GM21529 (cell line): Measurements from ENCODE around the gene UBE2C.
"Not testable (repeated sequence)": the region's sequence is repeated elsewhere in the genome, so short reads cannot be mapped to it uniquely, and the experiment has no call there.

Experiments
- ATAC-seq: cut with Tn5 transposase; IDR thresholded peaks from one replicate; pipeline ENCODE4 v1.9.1; 2021; ENCODE audit not compliant: unreplicated experiment

Gene UBE2C

DNA sequence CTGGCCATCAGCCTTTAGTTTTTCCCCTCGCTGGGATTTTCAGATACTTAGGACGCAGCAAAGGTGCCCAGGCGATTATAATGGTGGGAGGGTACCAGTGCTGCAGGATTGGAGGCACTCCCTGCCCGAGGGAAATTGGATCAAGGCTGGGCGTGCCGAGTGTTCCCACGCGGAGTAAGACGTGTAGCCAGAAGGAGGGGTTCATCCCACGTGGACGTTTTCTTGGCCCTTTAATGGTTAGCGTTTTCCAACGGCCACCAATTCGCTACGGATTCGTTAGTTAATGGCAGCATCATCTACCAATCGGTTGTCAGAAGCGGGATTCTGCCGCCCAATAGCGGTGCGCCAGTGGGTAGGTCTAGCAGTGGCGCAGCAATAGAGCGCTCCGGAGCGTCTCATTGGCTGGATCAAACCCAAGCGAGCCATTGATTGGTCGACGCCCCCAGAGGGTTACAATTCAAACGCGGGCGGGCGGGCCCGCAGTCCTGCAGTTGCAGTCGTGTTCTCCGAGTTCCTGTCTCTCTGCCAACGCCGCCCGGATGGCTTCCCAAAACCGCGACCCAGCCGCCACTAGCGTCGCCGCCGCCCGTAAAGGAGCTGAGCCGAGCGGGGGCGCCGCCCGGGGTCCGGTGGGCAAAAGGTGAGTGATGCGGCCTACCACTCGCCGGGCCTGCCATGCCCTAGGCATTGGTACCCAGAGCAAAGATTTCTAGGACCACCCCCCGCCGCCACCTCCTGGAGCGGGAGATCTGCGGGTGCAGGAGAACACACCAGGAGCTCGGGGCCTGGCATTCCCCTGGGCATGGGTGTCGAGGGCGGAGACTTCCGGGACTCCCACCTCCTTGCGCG is at the start of gene UBE2C:
Gene UBE2C (plus strand): TSS at position 488 of the 849 bp plus-strand sequence. CDS start 52 bp downstream, at position 540.
- ATAC-seq, result peak; percentile 98

DNA sequence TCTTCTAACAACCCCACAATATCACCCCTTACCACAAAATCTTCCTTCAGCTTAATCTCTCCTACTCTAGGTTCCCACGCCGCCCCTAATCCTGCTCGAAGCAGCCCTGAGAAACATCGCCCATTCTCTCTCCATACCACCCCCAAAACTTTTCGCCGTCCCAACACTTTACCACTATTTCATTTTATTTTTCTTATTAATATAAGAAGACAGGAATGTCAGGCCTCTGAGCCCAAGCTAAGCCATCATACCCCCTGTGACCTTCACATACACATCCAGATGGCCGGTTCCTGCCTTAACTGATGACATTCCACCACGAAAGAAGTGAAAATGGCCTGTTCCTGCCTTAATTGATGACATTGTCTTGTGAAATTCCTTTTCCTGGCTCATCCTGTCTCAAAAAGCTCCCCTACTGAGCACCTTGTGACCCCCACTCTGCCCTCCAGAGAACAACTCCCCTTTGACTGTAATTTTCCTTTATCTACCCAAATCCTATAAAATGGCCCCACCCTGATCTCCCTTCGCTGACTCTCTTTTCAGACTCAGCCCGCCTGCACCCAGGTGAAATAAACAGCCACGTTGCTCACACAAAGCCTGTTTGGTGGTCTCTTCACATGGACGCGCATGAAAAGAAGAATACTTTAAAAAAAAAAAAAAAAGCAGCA is 47.7 kb upstream of the UBE2C start:
- not testable (repeated sequence) for ATAC-seq

DNA sequence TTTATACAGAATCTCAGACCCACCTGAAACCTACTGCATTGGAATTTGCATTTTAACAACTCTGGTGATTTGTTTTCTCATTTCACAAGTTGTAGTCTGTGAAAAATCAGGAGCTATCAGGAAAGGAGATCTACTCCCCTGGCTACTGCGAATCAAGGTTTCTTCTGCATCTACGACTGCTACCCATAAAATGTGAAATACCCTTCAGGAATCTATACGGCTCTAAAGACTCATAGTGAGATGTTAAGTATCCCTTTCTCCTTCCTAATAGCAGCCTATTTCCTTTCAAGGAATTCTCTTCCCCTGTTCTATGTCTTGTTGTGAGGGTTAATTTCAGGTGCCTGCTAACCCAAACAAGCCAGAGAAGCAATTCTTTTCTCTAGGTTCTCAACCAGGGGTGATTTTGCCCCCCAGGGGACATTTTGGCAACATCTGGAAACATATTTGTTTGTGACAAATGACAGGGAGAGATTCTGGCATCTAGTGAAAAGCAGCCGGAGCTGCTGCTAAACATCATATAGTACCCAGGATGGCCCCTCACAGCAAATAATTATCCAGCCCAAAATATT is 47.1 kb upstream of the UBE2C start:
- no peak for ATAC-seq

DNA sequence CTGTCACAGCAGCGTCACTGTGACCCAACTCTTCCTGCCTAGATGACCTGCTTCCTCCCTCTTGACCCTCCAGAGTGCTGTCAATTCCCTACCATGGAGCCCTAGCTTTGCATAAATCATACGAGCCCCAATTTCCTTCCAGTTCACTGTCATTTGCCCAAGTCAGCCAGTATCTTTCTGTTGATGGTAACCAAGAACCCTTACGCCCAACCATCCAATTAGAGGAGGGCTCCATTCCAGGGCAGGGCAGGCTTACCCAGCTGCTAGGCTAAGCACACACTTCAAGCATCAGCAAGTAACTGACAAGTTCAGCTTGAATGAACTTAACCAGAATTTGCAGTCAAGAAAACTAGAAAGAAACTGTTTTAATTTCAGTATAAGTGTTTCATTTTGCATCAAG is 46.5 kb upstream of the UBE2C start:
- no peak for ATAC-seq

DNA sequence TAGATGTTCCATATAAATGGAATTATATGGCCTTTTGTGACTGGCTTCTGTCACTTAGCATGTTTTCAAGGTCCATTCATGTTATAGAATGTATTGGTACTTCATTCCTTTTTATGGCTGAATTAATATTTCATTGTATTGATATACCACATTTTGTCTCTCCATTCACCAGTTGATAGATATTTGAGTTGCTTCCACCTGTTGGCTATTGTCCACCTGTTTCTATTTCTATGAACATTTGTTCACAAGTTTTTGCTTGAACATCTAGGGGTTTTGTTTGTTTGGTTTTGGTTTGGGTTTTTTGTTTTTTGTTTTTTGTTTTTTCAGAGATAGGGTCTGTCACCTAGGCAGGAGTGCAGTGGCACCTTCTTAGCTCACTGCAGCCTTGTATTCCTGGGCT is 44.0 kb upstream of the UBE2C start:
- no peak for ATAC-seq

DNA sequence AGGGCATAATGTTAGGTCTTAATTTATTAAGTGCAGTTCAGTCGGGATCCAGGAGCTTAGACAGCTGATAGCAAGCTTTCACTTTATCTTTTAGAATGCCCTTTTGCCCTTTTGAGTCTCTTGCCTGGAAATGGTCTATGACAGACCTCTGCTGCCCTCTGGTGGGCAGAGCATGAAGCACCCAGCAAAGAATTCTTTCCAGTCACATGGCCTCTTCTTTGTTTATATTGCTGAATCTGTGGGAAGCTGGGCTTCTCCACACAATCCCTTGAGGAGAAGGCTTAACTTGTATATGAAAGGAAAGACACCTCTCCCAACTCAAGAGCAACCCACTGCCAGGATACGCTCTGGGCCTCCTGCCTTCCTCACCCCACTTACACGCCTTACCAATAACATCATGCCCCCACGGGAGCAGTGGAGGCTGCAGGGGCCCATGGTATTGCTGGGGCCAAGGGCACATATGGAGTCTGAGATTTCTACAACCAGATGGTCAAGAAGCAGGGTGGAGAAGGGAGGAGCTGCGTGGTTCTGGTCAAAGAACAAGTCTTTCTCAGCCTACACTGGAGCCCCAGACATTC is 41.2 kb upstream of the UBE2C start:
- ATAC-seq, result no peak

DNA sequence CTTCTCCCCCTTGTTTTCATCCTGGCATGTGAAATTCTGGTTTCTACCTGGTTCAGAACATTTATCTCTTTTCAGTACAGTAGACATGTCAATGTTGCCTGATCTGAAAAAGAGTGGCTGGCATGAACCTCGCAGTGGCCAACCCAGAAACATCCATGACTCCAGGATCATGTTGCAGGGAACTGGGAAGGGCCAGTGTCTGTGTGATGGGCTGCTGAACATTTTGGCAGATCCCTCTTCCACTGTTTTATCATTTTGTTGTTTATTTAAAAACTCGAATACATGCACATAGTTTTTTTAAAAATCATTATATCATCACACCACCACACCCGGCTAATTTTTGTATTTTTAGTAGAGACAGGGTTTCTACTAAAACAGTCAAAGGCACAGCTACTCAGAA is 39.8 kb upstream of the UBE2C start:
- ATAC-seq, result no peak

DNA sequence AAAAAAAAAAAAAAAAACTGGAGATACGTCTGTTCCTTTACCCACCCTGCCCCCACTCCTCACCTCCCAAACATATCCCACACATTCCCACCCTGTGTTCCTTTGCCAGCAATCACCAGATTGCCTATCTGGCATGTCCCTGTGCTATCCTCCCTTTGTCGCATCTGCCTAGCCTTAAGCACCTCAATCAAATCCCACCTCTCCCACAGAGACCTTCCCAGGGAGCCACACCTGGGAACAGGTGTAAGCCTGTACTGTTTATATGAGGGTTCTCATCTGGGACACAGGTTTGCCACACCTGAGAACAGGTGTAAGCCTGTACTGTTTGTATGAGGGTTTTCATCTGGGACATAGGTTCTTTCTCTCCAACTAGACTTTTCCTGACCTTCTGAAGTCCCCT is 37.5 kb upstream of the UBE2C start:
- no peak for ATAC-seq

DNA sequence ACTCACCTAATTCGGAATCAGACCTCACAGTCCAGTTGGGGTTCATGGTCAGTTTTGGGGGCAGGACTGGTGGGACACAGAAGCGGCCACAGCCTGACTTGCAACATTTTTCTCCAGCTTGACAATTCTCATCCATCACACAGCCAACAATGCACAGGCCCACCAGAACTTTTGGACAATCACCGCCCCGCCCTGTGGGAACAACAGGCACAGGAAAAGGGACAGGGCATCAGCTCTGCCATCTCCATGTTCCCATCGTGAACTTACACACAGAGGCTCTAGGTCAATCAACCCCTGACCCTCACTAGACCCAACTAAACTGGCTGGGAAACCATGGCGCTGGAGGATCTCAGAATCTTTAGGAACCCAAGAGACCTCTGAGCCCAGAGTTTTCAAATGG is 37.0 kb upstream of the UBE2C start:
- no peak for ATAC-seq

DNA sequence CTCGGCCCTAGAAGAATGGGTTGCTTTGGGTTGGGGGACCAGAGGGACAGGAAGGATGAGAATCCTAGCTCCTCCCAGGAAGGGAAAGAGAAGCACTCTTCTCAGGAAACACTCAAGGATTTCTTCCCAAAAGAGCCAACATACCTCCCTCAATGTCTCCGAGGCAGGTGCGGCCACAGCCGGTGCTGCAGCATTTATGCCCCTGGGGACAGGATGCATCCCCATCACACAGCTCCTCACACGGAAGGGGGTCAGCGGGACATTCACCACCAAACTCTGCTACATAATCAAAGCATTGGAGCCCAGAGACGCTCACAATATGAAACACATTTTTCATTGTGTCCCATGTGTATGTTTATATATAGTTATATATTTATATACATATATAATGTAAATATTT is 35.5 kb upstream of the UBE2C start:
- ATAC-seq, result no peak

DNA sequence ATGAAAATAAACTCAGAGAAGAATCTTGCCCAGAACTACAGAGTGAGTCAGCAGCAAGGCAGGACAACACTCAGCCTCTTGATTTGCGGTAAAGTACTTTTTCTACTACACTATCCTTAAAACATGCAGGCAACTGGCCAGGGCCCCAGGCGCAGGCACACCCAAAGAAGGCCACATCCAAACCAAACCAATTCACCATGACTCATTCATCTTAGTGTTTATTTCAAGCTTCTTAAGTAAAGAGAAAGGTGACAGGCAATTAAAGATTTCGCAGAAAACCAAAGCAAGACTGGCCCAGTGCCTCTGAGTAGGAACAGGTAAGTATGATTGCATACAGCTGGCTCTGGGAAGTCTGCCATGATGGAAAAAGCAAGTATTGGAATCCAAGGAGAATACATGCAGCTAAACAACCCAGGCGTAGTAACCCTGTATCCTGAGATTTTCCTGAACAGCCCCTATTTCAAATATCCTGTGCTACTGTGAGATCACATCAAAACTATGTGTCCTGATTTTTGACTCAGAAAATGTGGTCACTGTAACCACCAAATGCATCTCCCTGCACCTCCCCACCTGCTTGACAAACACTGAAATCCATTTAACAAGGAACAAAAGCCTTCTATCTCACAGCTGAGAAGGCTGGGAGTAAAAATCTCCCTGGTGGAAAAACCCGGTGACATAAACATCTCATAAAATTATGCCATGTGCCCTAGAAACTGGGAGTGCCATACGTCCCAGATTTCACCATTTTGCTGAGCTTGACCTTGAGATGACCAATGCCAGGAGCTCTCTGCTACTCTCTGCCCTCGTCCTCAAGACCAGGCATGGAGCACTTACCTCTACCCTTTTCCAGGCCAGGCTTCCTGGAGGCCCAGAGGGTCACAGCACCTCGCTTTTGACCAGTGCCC is 33.2 kb upstream of the UBE2C start:
- no peak for ATAC-seq

DNA sequence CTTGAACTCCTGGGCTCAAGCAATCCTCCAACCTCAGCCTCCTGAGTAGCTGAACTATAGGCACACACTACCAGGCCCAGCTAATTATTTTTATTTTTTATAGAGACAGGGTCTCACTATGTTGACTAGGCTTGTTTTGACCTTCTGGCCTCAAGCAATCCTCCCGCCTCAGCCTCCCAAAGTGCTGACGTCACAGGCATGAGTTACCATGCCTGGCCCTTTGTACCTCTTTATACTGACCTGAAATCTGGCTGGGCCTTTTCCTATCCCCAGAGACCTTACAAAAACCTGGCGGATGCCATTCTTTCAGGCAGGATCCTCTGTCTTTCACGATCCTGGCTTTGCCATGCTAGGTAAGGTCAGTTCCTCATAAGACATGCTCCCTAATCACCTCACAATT is 32.3 kb upstream of the UBE2C start:
- no peak for ATAC-seq

DNA sequence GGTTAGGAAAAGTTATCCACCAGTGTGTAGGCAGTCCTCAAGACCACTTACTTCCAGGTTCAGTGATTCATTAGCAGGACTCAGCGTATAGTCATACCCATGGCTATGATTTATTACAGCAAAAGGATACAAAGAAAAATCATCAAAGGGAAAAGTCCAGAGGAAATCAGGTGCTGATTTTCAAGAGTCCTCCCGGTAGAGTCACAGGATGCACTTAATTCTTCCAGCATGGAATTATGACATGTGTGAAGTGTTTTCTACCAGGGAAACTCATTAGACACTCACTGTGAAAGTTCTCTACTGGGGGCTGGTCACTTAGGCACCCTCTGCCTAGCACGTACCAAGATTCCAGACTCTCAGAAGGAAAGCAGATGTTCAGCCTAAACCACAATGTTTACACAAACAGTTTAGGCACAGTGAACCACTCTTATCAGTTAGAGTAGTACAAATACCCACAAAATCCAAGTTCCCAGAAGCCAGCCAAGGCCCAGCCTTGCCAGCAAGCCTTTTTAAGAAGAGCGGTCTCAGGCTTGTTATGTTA is 31.0 kb upstream of the UBE2C start:
- no peak for ATAC-seq

DNA sequence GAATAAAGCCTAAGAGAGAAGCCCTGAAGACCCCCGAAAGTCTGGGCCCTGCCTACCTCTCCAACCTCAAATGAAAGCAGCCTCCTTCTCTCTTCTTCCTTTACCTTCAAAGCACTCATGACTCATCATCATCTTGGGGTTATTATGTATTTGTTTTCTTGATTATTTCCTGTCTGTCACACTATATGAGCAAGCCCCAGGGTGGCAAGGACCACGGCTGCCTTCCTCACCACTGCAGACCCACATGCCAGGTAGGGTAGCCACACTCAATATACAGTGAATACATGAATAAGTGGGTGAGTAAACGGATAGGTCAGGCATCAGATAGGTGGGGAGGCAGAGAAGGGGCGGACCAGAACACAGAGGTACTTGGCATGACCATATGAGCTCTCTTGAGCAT is 29.6 kb upstream of the UBE2C start:
- ATAC-seq, result no peak

DNA sequence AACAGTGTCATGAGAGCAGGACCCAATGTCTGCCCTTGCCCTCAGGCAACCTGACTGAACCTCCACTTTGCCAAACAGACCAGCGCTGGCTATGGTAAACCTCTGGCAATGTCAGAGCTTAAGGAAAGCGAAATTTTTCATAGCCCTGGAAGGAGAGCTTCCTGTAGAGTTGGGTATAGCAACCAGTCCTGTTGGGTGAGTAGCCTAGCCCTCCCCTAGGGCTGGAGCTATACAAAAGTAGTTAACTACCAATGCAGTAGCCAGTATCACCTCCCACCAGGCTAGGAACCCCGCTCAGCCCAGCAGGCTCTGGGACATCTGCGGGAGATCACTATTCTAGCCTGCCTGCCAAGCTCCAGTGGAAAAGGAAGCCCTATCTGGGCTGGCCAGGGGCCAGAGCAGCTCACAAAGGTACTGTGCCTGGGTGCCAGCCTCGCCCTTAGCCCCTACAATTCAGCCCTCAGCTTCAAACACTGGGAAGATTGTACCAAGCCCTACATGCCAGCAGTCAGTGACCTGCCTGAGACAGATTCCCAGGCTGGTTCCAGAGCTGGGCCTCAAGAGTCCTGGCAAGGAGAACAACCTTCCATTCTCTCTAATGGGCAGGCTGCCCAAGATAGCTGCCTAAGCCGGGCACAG is 28.7 kb upstream of the UBE2C start:
- ATAC-seq, result no peak

DNA sequence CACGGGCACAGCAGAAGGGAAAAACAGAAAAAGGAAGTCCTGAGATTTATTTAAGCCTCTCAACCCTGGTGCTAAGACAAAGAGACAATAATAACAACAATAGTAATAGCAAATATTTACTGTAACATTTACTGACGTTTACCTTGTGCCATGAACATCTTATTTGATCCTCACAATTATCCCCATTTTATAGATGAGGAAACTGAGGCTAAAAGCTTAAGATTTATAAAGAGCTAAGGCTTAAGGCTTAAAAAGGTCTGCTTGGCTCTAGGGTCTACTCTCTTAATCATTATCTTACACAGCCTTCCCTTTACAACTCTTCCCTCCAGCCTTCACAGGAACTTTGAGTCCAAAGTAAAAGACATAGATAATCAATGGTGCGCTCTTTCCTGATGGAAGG is 24.1 kb upstream of the UBE2C start:
- no peak for ATAC-seq

DNA sequence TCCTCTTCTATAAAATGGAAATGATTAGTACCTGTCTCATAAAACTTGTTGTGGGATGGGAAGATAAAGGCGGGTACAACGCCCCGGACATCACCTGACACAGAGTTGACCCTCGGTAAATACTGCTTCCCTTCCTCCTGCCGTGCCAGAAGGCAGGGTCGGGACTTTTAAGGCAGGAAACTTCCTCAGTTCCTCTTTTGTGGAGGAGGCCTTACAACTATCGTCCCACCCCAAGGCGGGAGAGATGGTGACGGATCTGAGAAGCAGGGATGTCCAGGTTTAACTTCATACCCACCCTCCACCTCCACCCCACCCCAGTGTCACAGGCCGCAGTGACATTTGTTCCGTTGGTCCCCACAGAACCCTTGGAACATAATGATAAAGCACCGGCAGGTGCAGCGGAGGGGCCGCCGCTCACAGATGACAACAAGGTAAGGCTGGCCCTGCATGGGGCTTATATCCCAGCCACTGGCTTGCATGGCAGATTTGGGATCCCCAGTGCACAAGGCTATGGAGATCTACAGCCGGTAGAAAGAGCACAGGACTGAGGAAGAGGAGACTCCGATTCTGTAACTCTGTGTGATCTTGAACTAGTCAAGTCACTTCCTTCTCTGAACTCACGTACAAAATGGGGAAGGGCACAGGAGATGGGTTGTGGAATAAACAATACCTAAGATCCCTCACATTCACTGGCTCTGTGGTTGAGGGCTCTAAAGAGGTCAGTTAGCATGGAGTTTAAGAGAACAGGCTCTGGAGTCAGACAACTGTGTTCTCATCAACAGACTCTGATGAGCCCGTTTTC is 19.9 kb upstream of the UBE2C start:
- peak; percentile 27 for ATAC-seq

DNA sequence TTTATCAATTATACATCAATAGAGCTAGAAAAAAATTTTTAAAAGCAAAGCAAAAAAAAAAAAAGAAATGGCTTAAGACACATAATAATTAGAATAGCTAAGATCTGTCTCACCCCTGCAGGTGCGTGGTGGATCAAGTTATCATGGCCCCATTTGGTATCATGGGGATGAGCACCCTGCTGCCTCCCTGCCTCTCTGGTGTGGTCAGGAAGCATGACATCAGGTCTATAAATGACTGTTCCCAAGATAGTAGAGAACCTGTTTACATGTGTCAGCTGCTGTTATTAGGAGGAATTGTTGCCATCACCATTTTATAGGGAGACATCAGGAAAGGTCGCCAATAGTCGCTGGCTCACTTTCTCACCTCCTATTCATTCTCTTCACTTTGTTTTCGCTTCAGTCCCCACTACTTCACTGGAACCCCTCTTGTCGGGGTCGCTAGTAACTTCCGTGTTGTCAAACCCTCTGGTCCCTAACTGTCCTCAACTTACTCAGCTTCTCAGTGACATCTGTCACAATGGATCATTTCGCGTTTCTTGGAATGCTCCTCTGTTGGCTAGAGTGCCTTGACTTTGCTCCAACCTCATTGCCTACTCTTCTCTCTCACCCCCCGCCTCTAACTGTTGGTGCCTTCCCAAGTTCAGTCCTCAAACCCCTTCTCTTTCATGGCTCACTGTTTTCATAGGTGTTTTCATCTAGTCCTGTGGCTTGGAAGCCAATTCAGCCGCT is 15.9 kb upstream of the UBE2C start:
- no peak for ATAC-seq

DNA sequence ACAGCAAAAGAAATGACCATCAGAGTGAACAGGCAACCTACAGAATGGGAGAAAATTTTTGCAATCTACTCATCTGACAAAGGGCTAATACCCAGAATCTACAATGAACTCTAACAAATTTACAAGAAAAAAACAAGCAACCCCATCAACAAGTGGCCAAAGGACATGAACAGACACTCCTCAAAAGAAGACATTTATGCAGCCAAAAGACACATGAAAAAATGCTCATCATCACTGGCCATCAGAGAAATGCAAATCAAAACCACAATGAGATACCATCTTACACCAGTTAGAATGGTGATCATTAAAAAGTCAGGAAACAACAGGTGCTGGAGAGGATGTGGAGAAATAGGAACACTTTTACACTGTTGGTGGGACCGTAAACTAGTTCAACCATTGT is 14.9 kb upstream of the UBE2C start:
- ATAC-seq, result not testable (repeated sequence)
